ENCODE results near the gene ANKRD33B. TPM values are rescaled to one million over a fixed set of nuclear protein-coding genes. Genes with fewer than 3 reads are reported as not detected.
"Not testable (repeated sequence)": the region's sequence is repeated elsewhere in the genome, so short reads cannot be mapped to it uniquely, and the experiment has no call there.

The ANKRD33B gene
- total and polyA plus RNA-seq, 2 of the 8 experiments (the other 6 are each of a cell fraction or from before 2014, with no cell fraction given) = 6.9 to 20.6 TPM

- not testable (repeated sequence) for H3K9me3 ChIP-seq (ENCODE audit: insufficient read depth in 2 of 2, low read depth in 1 of 2, low read length in 1 of 2); H4K8ac ChIP-seq (ENCODE audit: extremely low read depth, insufficient read depth, low read length); H2BK120ac ChIP-seq (replicated peaks; ENCODE audit: low read depth, low read length); H3K36me3 ChIP-seq (ENCODE audit: control insufficient read depth in 2 of 4, insufficient read depth in 4 of 4, low read length in 3 of 4); H2BK5ac ChIP-seq (ENCODE audit: low read depth, low read length); H3K9ac ChIP-seq (replicated peaks in 1 of 4; ENCODE audit: extremely low read depth in 1 of 4, low read depth in 3 of 4, low read length in 3 of 4); H4K5ac ChIP-seq (ENCODE audit: insufficient read length, low read depth, low read length); DNase-seq (ENCODE audit: low read depth in 1 of 2, low spot score in 2 of 2); H3K56ac ChIP-seq (replicated peaks; ENCODE audit: insufficient read length, low read depth, low read length); H2BK12ac ChIP-seq (ENCODE audit: low read depth, low read length); H3K79me1 ChIP-seq (ENCODE audit: low read depth, low read length); H2AK5ac ChIP-seq (ENCODE audit: low read depth, low read length); H2BK20ac ChIP-seq (ENCODE audit: low read length); H2BK15ac ChIP-seq (ENCODE audit: low read length); FAIRE-seq; H3K27ac ChIP-seq (ENCODE audit: low read depth, low read length); H3K14ac ChIP-seq (ENCODE audit: insufficient read length); H3K4me1 ChIP-seq (replicated peaks in 1 of 4; ENCODE audit: control insufficient read depth in 3 of 4, insufficient read depth in 4 of 4, low read length in 3 of 4); H3K4ac ChIP-seq (replicated peaks; ENCODE audit: insufficient read length, low read depth, low read length); H3K23me2 ChIP-seq (ENCODE audit: low read depth, low read length); H3K79me2 ChIP-seq (ENCODE audit: control insufficient read depth in 1 of 2, insufficient read depth in 2 of 2, low read length in 2 of 2); H4K91ac ChIP-seq (replicated peaks; ENCODE audit: insufficient read length, low read length); H3K23ac ChIP-seq (ENCODE audit: insufficient read length); H3K4me2 ChIP-seq (ENCODE audit: insufficient read depth in 1 of 2, low read depth in 2 of 2, low read length in 2 of 2); H3K4me3 ChIP-seq (ENCODE audit: extremely low read depth in 1 of 4, insufficient read depth in 2 of 4, low read depth in 3 of 4, low read length in 4 of 4); H2AFZ ChIP-seq (ENCODE audit: low read length); H3K18ac ChIP-seq (ENCODE audit: extremely low read depth, low read length)
- H3K27me3 ChIP-seq (replicated peaks in 1 of 4; ENCODE audit: control insufficient read depth in 3 of 4, extremely low read depth in 1 of 4, insufficient read depth in 3 of 4, low read length in 3 of 4) = peaks cover 8 to 24% (median 23%) of the 10 kb centered on the region in 4 experiments
- CTCF ChIA-PET (ENCODE audit: partially characterized antibody) = interaction anchor here (0.9 to 2.0 kb wide), 3 partner anchors 22 to 57 kb away, joined by 3 to 13 read pairs (median 4); no protein-coding TSS in a partner anchor
- H4K20me1 ChIP-seq (replicated peaks in 1 of 2; ENCODE audit: control insufficient read depth in 1 of 2, insufficient read depth in 2 of 2, low read length in 2 of 2) = peaks cover 1 to 20% of the 10 kb centered on the region in 2 experiments
- POLR2A ChIA-PET (ENCODE audit: partially characterized antibody) = interaction anchor here (1.0 kb wide), 1 partner anchor 19 kb away, joined by 3 read pairs; no protein-coding TSS in a partner anchor
- 100% methylated on average over 2 of the region's 2 CpGs; no CpG with 5 or more reads in 1 of the 2 experiments for WGBS, 2 experiments (ENCODE audit: extremely low coverage in 1 of 2, insufficient coverage in 1 of 2, insufficient read length in 1 of 2, insufficient replicate concordance in 2 of 2, low coverage in 1 of 2, low lambda C conversion rate in 2 of 2, missing lambda C conversion rate in 1 of 2)
Measured at GRCh38 chr5:10570540-10570939, 6.7 kb downstream of the ANKRD33B start.
